Retinal pigment epithelial cell (primary cell): ENCODE data around the gene BMP6.

ENCODE experiments used
- DNase-seq: peaks from one replicate; pipeline ENCODE4 v3.0.0-alpha.2; 2010; ENCODE audit warnings: low read depth
- H3K4me3 ChIP-seq: 2 replicates; pipeline ENCODE4 v1.5.1; 2011; ENCODE audit warnings: mild to moderate bottlenecking, low read length, control low read depth, moderate library complexity
- TF ChIP-seq, protein P1 (sequence below): conservative IDR thresholded peaks from 2 replicates; pipeline ENCODE4 v1.5.1; 2011; ENCODE audit warnings: low read depth, low read length, control low read depth, inconsistent platforms

BMP6 gene

DNA sequence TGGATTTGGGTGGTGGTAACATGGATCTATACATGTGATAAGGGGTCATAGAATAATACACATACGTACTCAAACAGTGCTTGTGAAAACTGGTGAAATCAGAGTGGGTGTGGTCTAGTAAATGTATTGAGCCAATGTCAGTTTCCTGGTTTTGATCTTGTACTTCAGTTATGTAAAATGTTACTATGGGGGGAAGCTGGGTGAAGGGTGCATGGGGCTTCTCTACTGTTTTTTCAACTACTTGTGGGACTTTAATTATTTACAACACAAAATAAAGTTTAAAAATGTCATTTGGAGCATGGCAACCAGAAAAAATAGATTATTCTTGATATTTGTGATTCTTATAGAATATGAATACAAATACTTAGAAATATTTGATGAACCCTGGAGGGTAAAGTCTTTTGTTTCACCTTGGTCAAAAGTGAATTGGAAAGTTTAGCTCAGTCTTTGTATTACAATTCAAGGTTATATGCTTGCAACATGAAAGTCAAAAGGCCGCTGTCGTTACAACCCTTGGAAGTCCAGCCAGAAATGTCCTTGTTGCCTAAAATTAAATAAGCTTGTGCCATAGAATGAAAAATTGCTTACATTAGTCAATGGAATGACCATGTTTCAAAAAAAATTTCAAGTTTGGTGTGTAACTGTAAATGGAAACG, 110.6 kb downstream of the BMP6 start:
- no peak for DNase-seq
- TF ChIP-seq, protein P1, sequence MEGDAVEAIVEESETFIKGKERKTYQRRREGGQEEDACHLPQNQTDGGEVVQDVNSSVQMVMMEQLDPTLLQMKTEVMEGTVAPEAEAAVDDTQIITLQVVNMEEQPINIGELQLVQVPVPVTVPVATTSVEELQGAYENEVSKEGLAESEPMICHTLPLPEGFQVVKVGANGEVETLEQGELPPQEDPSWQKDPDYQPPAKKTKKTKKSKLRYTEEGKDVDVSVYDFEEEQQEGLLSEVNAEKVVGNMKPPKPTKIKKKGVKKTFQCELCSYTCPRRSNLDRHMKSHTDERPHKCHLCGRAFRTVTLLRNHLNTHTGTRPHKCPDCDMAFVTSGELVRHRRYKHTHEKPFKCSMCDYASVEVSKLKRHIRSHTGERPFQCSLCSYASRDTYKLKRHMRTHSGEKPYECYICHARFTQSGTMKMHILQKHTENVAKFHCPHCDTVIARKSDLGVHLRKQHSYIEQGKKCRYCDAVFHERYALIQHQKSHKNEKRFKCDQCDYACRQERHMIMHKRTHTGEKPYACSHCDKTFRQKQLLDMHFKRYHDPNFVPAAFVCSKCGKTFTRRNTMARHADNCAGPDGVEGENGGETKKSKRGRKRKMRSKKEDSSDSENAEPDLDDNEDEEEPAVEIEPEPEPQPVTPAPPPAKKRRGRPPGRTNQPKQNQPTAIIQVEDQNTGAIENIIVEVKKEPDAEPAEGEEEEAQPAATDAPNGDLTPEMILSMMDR, result no peak
- no peak overlapping the region for H3K4me3 ChIP-seq

DNA sequence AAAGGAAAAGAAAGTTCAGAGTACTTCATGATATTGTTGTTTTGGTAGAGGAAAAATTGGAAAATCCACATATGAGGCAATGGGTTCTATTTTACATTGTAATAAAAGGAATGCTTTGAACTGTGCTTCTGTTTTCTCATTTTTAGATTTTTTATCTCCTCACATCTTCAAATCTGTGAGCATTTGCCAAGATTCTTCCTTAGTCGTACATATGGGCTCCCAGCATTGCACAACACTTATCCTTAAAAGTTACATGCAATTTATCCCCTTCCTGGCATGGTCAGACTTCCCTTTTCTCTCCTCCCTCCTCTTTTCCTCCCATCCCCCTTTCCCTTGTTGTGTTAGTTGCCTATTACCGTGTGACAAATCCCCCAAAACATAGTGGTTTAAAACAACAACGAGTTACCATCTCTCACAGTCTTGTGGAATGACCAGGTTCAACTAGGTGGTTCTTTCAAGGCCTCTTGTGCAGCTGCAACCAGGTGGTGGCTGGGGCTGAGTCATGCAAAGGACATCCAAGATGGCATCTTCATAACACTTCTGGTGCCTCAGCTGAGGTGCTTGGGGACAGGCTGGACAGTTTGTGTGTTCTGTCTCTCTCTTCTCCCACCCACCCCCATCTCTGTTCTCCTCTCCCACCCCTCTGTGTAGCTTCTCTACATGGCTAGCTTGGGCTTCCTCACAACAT, 116.0 kb downstream of the BMP6 start:
- H3K4me3 ChIP-seq, result no peak overlapping the region
- no peak for DNase-seq
- TF ChIP-seq, protein P1, result no peak

DNA sequence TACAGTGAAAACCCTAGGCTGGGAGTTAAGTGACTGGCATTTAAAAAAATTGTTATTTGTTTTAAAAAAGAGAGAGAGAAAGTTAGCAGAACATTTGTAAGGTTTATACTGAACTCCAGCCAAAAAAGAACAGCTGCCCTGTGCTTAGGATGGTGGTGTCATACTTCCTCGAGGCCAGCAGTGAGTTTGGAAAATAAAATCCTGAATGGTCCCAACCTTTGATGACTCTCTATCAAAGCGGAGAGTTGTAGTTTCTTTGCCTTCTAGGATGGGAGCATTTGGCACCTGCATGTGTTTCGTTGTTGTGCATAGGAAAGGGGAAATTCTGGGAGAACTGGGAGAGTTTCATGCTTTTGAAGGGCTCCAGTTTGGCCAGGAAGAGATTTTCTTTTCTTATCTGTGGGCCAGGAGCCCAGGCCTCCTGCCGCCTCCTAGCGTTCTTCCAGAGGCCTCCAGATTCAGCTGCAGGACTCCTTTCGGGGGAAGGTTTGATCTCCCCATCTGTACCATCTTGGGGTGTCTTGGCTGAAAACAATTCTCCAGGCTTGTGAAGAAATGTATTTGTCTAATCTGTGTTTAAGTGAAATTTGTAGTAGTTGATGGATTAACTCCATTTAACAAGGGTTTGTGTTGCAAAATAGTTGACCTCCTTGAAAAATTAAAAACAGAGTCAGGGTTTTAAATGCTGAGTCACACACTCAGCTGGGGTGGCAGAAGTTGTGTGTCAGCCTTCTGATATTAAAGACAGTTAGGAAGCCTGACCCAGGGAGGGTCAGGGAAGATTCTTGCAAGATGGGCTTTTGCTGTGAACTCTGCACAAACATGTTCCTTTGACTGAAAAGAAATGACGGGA, 121.3 kb downstream of the BMP6 start:
- no peak for DNase-seq
- no peak overlapping the region for H3K4me3 ChIP-seq
- TF ChIP-seq, protein P1, result no peak

DNA sequence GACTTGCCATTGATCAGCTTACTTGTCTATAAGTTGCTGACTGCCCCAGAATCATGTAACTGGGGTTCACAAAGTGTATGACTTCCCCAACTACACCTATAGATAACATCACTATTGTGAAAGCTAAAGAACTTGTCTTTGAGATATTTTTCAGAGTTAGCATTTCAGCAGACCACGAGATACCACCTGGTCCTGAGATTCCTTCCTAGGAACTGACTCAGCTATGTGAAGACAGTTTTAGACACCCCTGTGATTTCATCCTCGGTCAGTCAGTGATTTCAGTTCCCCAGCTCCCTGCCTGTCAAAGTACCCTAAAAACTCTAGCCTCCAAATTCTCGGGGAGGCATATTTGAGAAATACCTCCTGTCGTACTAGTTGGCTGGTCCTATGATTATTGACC, 122.3 kb downstream of the BMP6 start:
- TF ChIP-seq, protein P1, result no peak
- no peak for DNase-seq
- H3K4me3 ChIP-seq, result no peak overlapping the region

DNA sequence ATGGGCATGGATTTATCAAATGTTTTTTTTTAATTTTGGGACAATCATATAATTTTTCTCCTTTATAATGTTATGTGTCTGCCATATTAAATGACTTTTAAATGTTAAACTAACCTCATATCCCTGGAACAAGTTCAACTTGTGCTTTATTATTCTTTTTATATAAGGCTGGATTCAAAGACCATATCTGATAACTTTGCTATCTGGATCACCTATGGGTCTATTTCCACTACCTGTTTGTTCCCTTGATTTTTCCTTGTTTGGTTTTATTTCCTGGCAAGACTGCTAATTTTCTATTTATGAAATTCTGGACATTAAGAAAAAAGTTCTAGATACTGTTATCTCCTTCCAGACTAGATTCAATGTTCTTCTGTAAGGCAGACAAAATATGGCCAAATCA, 125.9 kb downstream of the BMP6 start:
- TF ChIP-seq, protein P1, result no peak
- no peak overlapping the region for H3K4me3 ChIP-seq

DNA sequence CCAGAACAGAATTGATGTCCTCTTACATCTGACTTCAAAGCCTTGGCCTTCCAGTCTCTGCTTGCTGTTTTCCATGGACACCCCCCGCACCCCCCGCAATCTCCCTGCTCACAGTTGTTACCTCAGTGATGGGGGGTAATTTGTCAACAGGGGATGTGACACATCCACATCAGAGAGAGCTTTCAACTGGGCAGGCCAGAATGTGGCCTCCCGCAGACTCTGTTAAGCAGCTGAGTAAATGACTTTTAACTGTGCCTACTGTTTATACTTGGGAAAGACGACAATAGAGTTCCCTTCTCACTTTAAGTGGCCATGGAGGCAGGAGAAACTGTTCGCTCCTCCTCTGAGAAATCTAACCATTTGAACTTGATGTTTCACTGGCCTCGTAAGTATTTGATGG, 133.7 kb downstream of the BMP6 start:
- TF ChIP-seq, protein P1, result no peak
- H3K4me3 ChIP-seq, result no peak overlapping the region
- DNase-seq, result no peak

More for the DNA sequence above, 125.9 kb downstream of the BMP6 start:
- DNase-seq, result no peak
